SK-N-SH (cell line): ENCODE data around the gene EPHX1. TPM values are rescaled to one million over a fixed set of nuclear protein-coding genes. Genes with fewer than 3 reads are reported as not detected.

ENCODE experiments used
- CTCF ChIA-PET: fragments of 300-600, 350-600 bp; formaldehyde crosslinking; extraction: SDS; loops from one replicate; lab custom pipeline; 2021; lab: Yijun Ruan, JAX
- POLR2A ChIA-PET: fragments of 350-600 bp; sonication (Branson Sonifier 250); formaldehyde crosslinking; extraction: SDS; loops from one replicate; lab custom pipeline; 2020; ENCODE audit warnings: antibody characterized with exemption, inconsistent platforms; lab: Yijun Ruan, JAX
- DNase-seq: peaks from one replicate; pipeline ENCODE4 v3.0.0; 2012
- H2AFZ ChIP-seq: fragments of 200-600 bp; sonication (generic); 2 replicates; pipeline ENCODE4 v1.8.1; 2016; ENCODE audit warnings: antibody characterized with exemption, mild to moderate bottlenecking, low read depth
- H3F3A ChIP-seq: fragments of 200-600 bp; sonication (generic); replicated peaks from 2 replicates; pipeline ENCODE3; 2016; ENCODE audit warnings: antibody characterized with exemption, mild to moderate bottlenecking; ENCODE audit not compliant: insufficient read depth
- H3K27ac ChIP-seq, 2 experiments: fragments of 200-500 bp in 1 of 2; fragments of 200-600 bp in 1 of 2; sonication (Bioruptor generic) in 1 of 2; sonication (generic), shearing (Covaris generic) in 1 of 2; 2 replicates each; pipeline versions ENCODE4 v1.5.1 to v1.6.1; 2014 to 2016; ENCODE audit warnings: low read depth in 2 of 2, inconsistent platforms in 1 of 2, low read length in 1 of 2, mild to moderate bottlenecking in 1 of 2, mixed read lengths in 1 of 2
- H3K27me3 ChIP-seq: fragments of 200-600 bp; sonication (generic), shearing (Covaris generic); 2 replicates; pipeline ENCODE4 v1.6.1; 2016; ENCODE audit warnings: mixed run types; ENCODE audit not compliant: insufficient read depth
- H3K36me3 ChIP-seq, 2 experiments: fragments of 200-500 bp in 1 of 2; fragments of 200-600 bp in 1 of 2; sonication (Bioruptor generic) in 1 of 2; sonication (generic) in 1 of 2; replicated peaks in 1 of 2; 2 replicates each; pipeline versions ENCODE3 to v1.5.1; 2014 to 2016; ENCODE audit warnings: low read length in 1 of 2, mild to moderate bottlenecking in 1 of 2; ENCODE audit not compliant: insufficient read depth in 2 of 2, control insufficient read depth in 1 of 2
- H3K4me1 ChIP-seq, 2 experiments: fragments of 200-500 bp in 1 of 2; fragments of 200-600 bp in 1 of 2; sonication (Bioruptor generic) in 1 of 2; sonication (generic), shearing (Covaris generic) in 1 of 2; 2 replicates each; pipeline versions ENCODE4 v1.5.1 to v1.6.1; 2014 to 2016; ENCODE audit warnings: low read depth in 1 of 2, low read length in 1 of 2, mixed run types in 1 of 2; ENCODE audit not compliant: insufficient read depth in 2 of 2, control insufficient read depth in 1 of 2
- H3K4me2 ChIP-seq: fragments of 200-600 bp; sonication (generic), shearing (Covaris generic); 2 replicates; pipeline ENCODE4 v1.6.1; 2017; ENCODE audit warnings: mixed run types
- H3K4me3 ChIP-seq, 2 experiments: fragments of 200-500 bp in 1 of 2; fragments of 200-600 bp in 1 of 2; sonication (Bioruptor generic) in 1 of 2; sonication (generic), shearing (Covaris generic) in 1 of 2; 2 replicates each; pipeline versions ENCODE4 v1.5.1 to v1.8.1; 2014 to 2016; ENCODE audit warnings: low read depth in 2 of 2, inconsistent platforms in 1 of 2, low read length in 1 of 2, mild to moderate bottlenecking in 1 of 2, mixed read lengths in 1 of 2, moderate library complexity in 1 of 2
- H3K79me2 ChIP-seq: fragments of 200-600 bp; sonication (generic); 2 replicates; pipeline ENCODE4 v1.8.1; 2017; ENCODE audit warnings: mild to moderate bottlenecking; ENCODE audit not compliant: insufficient read depth
- H3K9ac ChIP-seq: fragments of 200-600 bp; sonication (generic); 2 replicates; pipeline ENCODE4 v1.6.1; 2017; ENCODE audit warnings: mixed run types
- H3K9me2 ChIP-seq: fragments of 200-600 bp; sonication (generic); 2 replicates; pipeline ENCODE4 v1.6.1; 2017; ENCODE audit warnings: mixed run types
- H3K9me3 ChIP-seq: fragments of 200-600 bp; sonication (generic); 2 replicates; pipeline ENCODE4 v1.6.1; 2017; ENCODE audit warnings: mixed run types, mild to moderate bottlenecking, moderate library complexity
- H4K20me1 ChIP-seq: fragments of 200-600 bp; sonication (generic); 2 replicates; pipeline ENCODE4 v1.6.1; 2017; ENCODE audit warnings: mild to moderate bottlenecking, mixed run types; ENCODE audit not compliant: insufficient read depth
- FOSL2 ChIP-seq: IDR thresholded peaks from 2 replicates; pipeline ENCODE4 v1.4.0; 2012; ENCODE audit warnings: low read depth, mild to moderate bottlenecking, moderate library complexity, borderline replicate concordance
- FOXJ3 ChIP-seq: sonication (generic); formaldehyde crosslinking; IDR thresholded peaks from 2 replicates; pipeline ENCODE4 v1.5.1; 2020; ENCODE audit warnings: mild to moderate bottlenecking, missing genetic modification reagents
- FOXM1 ChIP-seq: IDR thresholded peaks from 2 replicates; pipeline ENCODE4 v1.4.0; 2012; ENCODE audit warnings: low read depth, mild to moderate bottlenecking
- GABPA ChIP-seq: IDR thresholded peaks from 2 replicates; pipeline ENCODE4 v1.4.0; 2012; ENCODE audit warnings: low read depth, mild to moderate bottlenecking
- GATA2 ChIP-seq: sonication (generic); formaldehyde crosslinking; IDR thresholded peaks from 2 replicates; pipeline ENCODE4 v1.5.0; 2020; ENCODE audit warnings: mild to moderate bottlenecking, missing genetic modification reagents
- JUND ChIP-seq: IDR thresholded peaks from 2 replicates; pipeline ENCODE4 v1.4.0; 2012
- MEF2A ChIP-seq: IDR thresholded peaks from 2 replicates; pipeline ENCODE4 v1.4.0; 2012; ENCODE audit warnings: low read depth, borderline replicate concordance
- MXI1 ChIP-seq: IDR thresholded peaks from 2 replicates; pipeline ENCODE4 v1.6.1; 2012; ENCODE audit warnings: mild to moderate bottlenecking, low read depth, low read length, improper control_type of control experiment
- NFIC ChIP-seq: IDR thresholded peaks from 2 replicates; pipeline ENCODE4 v1.4.0; 2012; ENCODE audit warnings: borderline replicate concordance
- NRF1 ChIP-seq: IDR thresholded peaks from 2 replicates; pipeline ENCODE4 v1.6.1; 2012; ENCODE audit warnings: low read depth, mild to moderate bottlenecking, low read length
- RCOR1 ChIP-seq: fragments of 150-350 bp; IDR thresholded peaks from 2 replicates; pipeline ENCODE4 v1.6.1; 2017; ENCODE audit warnings: antibody characterized with exemption, low read length
- RXRA ChIP-seq: IDR thresholded peaks from 2 replicates; pipeline ENCODE4 v1.4.0; 2012; ENCODE audit warnings: low read depth, mild to moderate bottlenecking, borderline replicate concordance
- SIN3A ChIP-seq: IDR thresholded peaks from 2 replicates; pipeline ENCODE4 v1.6.1; 2012; ENCODE audit warnings: low read depth, mild to moderate bottlenecking, low read length, moderate library complexity, borderline replicate concordance
- SMC3 ChIP-seq: IDR thresholded peaks from 2 replicates; pipeline ENCODE4 v1.6.1; 2012; ENCODE audit warnings: low read depth, low read length, improper control_type of control experiment
- TCF12 ChIP-seq: IDR thresholded peaks from 2 replicates; pipeline ENCODE4 v1.4.0; 2012
- WGBS: methylation state at CpG from one replicate; pipeline ENCODE4 v1.1.6; 2017; ENCODE audit warnings: low lambda C conversion rate; 5-methylcytosine and 5-hydroxymethylcytosine counted together
- polyA plus RNA-seq, 3 experiments: library from polyadenylated mRNA; depleted of rRNA; stranded (reverse); fragments of >200 nt; gene quantifications; 2 replicates each; pipeline ENCODE4 v1.2.3, GENCODE V29; 2012
- TF ChIP-seq, protein P1 (sequence below): fragments of 150-350 bp; IDR thresholded peaks from 2 replicates; pipeline ENCODE4 v1.6.1; 2016; ENCODE audit warnings: mild to moderate bottlenecking, low read depth, low read length
- TF ChIP-seq, protein P2 (sequence below): IDR thresholded peaks from 2 replicates; pipeline ENCODE4 v1.4.0; 2012; ENCODE audit warnings: low read depth, borderline replicate concordance
- TF ChIP-seq, protein P3 (sequence below): IDR thresholded peaks from 2 replicates; pipeline ENCODE4; 2012
- TF ChIP-seq, protein P4 (sequence below): IDR thresholded peaks from 2 replicates; pipeline ENCODE4 v1.4.0; 2012; ENCODE audit warnings: low read depth, borderline replicate concordance
- TF ChIP-seq, protein P5 (sequence below): fragments of 150-350 bp; IDR thresholded peaks from 2 replicates; pipeline ENCODE4 v1.6.1; 2017; ENCODE audit warnings: antibody characterized with exemption, low read length, low read depth, borderline replicate concordance

The EPHX1 gene
- polyA plus RNA-seq, 1 of the 3 experiments (the other 2 are of a cell fraction) = 45.7 TPM

DNA sequence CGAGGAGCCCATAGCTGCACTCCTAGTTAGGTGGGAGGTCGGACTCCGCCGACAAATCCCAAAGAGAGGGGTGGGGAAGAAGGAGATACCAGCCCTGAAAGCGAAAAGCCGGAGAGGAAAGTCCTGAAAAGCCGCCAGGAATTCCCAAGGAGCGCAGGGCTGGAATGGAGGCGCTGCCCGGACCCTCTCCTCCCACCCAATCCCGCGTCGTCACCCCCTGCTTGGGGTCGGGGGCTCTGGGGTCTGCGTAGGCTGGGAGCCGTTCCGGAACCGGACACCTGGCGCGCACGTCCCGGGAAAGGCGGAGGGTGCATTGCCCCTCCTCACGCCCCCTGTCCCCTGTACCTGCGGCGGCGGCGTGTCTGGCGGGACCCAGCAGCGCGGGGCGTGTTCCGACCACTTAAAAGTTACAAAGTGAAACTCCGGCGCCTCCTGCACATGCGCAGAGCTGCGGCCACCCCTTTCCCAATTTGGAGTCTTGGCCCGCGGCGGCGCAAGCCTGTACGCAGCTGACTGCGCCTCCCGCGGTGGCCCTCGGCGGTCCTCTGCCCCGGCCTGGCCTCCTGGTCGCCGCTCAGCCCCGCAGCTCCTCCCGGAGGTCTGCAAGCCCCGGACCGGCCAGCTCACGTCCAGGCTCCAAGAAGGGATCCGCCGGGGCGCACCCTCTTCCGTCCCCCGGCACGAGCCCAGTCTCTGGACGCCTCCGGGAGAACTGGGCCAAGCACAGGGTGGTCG lies 72.2 kb downstream of the EPHX1 start, which contains the start of gene TMEM63A (continued):
- TF ChIP-seq, protein P1, sequence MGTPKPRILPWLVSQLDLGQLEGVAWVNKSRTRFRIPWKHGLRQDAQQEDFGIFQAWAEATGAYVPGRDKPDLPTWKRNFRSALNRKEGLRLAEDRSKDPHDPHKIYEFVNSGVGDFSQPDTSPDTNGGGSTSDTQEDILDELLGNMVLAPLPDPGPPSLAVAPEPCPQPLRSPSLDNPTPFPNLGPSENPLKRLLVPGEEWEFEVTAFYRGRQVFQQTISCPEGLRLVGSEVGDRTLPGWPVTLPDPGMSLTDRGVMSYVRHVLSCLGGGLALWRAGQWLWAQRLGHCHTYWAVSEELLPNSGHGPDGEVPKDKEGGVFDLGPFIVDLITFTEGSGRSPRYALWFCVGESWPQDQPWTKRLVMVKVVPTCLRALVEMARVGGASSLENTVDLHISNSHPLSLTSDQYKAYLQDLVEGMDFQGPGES = no peak
- TF ChIP-seq SMC3 (no peak), GABPA (no peak), FOXM1 (no peak), MEF2A (no peak), JUND (no peak), MXI1 (no peak), TCF12 (no peak)
- TF ChIP-seq, protein P2, sequence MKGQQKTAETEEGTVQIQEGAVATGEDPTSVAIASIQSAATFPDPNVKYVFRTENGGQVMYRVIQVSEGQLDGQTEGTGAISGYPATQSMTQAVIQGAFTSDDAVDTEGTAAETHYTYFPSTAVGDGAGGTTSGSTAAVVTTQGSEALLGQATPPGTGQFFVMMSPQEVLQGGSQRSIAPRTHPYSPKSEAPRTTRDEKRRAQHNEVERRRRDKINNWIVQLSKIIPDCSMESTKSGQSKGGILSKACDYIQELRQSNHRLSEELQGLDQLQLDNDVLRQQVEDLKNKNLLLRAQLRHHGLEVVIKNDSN = no peak
- TF ChIP-seq, protein P3, sequence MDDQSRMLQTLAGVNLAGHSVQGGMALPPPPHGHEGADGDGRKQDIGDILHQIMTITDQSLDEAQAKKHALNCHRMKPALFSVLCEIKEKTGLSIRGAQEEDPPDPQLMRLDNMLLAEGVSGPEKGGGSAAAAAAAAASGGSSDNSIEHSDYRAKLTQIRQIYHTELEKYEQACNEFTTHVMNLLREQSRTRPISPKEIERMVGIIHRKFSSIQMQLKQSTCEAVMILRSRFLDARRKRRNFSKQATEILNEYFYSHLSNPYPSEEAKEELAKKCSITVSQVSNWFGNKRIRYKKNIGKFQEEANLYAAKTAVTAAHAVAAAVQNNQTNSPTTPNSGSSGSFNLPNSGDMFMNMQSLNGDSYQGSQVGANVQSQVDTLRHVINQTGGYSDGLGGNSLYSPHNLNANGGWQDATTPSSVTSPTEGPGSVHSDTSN = no peak

DNA sequence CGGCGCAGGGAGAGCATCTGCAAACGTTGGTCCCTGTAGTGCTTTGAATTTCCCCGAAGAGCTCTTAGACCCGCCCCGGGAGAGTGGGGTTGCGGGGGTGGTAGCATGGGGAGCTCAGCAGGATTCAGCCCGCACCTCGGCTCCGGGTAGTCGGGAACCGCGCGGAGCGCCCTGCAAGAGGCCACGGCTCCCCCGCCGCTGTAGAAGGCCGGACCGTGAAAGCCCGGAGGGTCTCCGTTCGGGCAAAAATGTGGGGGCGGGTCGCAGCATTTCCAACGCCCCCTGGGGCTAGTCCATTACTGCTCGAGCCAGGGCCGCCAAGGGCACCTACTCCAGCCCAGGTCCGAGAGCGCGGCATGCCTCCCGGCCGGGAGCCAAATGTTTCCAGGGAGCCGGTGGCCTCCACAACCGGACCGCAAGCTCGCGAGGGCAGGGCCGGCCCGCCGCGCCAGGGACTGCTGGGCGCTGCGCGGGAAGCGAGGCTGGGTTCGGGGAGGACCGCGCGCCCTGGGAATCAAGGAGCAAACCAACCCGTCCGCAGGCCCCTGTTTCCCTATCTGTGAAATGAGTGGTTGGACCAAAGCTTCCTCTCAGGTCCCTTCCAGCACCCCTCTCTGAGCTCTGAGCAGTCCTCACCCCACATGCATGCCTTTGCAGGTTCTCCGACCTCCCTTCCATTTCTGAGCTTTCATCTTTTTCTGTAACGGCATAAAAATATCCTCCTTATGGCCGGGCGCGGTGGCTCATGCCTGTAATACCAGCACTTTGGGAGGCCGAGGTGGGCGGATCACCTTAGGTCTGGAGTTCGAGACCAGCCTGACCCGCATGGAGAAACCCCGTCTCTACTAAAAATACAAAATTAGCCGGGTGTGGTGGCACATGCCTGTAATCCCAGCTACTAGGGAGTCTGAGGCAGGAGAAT lies 73.0 kb downstream of the EPHX1 start:
- peak overlapping the region; percentile 96 for H2AFZ ChIP-seq
- TF ChIP-seq TCF12 (no peak), SIN3A (peak; percentile 43; the same call in 1 of the 2 replicates), NRF1 (no peak), FOXJ3 (no peak), NFIC (peak; percentile 27; the same call in 1 of the 2 replicates), SMC3 (no peak), FOSL2 (no peak), RXRA (no peak), RCOR1 (no peak), GATA2 (CRISPR knock-in tag) (no peak), MXI1 (no peak), FOXM1 (no peak)
- TF ChIP-seq, protein P4, sequence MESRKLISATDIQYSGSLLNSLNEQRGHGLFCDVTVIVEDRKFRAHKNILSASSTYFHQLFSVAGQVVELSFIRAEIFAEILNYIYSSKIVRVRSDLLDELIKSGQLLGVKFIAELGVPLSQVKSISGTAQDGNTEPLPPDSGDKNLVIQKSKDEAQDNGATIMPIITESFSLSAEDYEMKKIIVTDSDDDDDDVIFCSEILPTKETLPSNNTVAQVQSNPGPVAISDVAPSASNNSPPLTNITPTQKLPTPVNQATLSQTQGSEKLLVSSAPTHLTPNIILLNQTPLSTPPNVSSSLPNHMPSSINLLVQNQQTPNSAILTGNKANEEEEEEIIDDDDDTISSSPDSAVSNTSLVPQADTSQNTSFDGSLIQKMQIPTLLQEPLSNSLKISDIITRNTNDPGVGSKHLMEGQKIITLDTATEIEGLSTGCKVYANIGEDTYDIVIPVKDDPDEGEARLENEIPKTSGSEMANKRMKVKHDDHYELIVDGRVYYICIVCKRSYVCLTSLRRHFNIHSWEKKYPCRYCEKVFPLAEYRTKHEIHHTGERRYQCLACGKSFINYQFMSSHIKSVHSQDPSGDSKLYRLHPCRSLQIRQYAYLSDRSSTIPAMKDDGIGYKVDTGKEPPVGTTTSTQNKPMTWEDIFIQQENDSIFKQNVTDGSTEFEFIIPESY = no peak
- TF ChIP-seq, protein P5, sequence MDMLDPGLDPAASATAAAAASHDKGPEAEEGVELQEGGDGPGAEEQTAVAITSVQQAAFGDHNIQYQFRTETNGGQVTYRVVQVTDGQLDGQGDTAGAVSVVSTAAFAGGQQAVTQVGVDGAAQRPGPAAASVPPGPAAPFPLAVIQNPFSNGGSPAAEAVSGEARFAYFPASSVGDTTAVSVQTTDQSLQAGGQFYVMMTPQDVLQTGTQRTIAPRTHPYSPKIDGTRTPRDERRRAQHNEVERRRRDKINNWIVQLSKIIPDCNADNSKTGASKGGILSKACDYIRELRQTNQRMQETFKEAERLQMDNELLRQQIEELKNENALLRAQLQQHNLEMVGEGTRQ = no peak
- H3K9me3 ChIP-seq = no peaks in the 10 kb centered on the region
- H3F3A ChIP-seq = peaks cover 4% of the 10 kb centered on the region
- POLR2A ChIA-PET = interaction anchor here (0.8 to 2.7 kb wide), 3 partner anchors 21 to 105 kb away, joined by 4 to 7 read pairs (median 4); partner anchors contain the start of gene SRP9
- peaks cover 0 to 25% of the 10 kb centered on the region in 2 experiments; a peak in 1 of 4 replicates for H3K4me1 ChIP-seq
- CTCF ChIA-PET = interaction anchor here (0.8 to 3.9 kb wide), 8 partner anchors 11 to 408 kb away, joined by 3 to 21 read pairs (median 5); partner anchors contain the start of gene SRP9
- no peaks in the 10 kb centered on the region for H3K36me3 ChIP-seq
- H3K9ac ChIP-seq = peak overlapping the region; percentile 85
- 29% methylated on average over 34 of the region's 63 CpGs for WGBS
- H3K27me3 ChIP-seq = no peaks in the 10 kb centered on the region
- H3K79me2 ChIP-seq = peaks cover 7% of the 10 kb centered on the region; the same call in 1 of the 2 replicates
- H4K20me1 ChIP-seq = no peaks in the 10 kb centered on the region
- H3K9me2 ChIP-seq = no peaks in the 10 kb centered on the region
- peak overlapping the region; percentile 94 for H3K4me2 ChIP-seq
- peak; percentile 84 for DNase-seq
- peak overlapping the region; percentile 46 to 56 for H3K27ac ChIP-seq
- H3K4me3 ChIP-seq = peak overlapping the region; percentile 78 to 89
